SK-N-MC (cell line): Measurements from ENCODE around the gene MYO7A.

Experiments
- DNase-seq: peaks from one replicate; pipeline ENCODE4 v3.0.0-alpha.2; 2011; ENCODE audit warnings: low read depth, low spot score
- H3K27ac ChIP-seq: fragments of 200-600 bp; sonication (generic); 2 replicates; pipeline ENCODE4 v1.5.1; 2016; ENCODE audit warnings: mixed run types
- H3K36me3 ChIP-seq: fragments of 200-600 bp; sonication (generic); 2 replicates; pipeline ENCODE4 v1.6.1; 2017; ENCODE audit warnings: antibody characterized with exemption, low read length, mixed read lengths; ENCODE audit not compliant: insufficient read depth
- H3K4me3 ChIP-seq: fragments of 200-600 bp; sonication (generic); 2 replicates; pipeline ENCODE4 v1.5.1; 2016
- H3K9ac ChIP-seq: fragments of 200-600 bp; sonication (generic); 2 replicates; pipeline ENCODE4 v1.8.0; 2017; ENCODE audit warnings: mixed run types, mixed read lengths; ENCODE audit not compliant: insufficient read length
- H3K9me3 ChIP-seq: fragments of 200-600 bp; sonication (generic); 2 replicates; pipeline ENCODE4 v1.6.1; 2017; ENCODE audit warnings: low read depth, mild to moderate bottlenecking, antibody characterized with exemption, low read length, moderate library complexity, mixed read lengths
- EZH2 ChIP-seq: fragments of 200-600 bp; sonication (generic); IDR thresholded peaks from one replicate; pipeline ENCODE4 v1.6.1; 2017; ENCODE audit warnings: antibody characterized with exemption
- FOXP2 ChIP-seq: optimal IDR thresholded peaks from 2 replicates; pipeline ENCODE3; 2011; ENCODE audit warnings: mild to moderate bottlenecking, moderate library complexity; ENCODE audit not compliant: insufficient read depth; ENCODE audit errors: extremely low read length, control extremely low read depth
- POLR2AphosphoS5 ChIP-seq: IDR thresholded peaks from 2 replicates; pipeline ENCODE4 v1.6.1; 2012; ENCODE audit warnings: mild to moderate bottlenecking, low read depth, low read length, borderline replicate concordance

MYO7A gene

DNA sequence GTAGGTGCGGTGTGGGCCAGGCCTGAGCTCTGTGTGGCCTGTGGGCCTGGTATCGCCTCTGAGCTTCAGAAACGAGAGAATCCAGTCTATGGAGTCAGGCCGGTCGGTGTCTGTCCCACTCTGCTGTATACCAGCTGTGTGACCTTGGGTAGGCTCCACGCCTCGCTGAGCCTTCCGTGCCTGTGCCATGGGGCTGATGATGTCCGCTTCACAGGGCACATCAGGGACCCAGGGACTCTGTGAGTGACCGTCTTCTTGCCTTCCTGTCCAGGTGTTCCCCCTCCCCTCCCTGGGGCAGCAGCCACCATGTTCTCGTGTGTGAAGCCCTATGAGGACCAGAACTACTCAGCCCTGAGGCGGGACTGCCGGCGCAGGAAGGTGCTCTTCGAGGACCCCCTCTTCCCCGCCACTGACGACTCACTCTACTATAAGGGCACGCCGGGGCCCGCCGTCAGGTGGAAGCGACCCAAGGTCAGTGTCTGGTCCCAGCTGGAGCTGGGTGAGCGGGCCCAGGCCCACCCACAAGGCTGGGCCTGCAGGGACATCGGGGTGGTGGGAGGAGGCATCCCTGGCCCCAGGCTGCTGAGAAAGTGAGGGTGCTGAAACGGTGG is 43.4 kb upstream of the MYO7A start:
- no peak for TF ChIP-seq FOXP2
- TF ChIP-seq POLR2AphosphoS5: no peak
- no peak for TF ChIP-seq EZH2
- Histone ChIP-seq H3K36me3 (no peaks in the 10 kb centered on the region), H3K27ac (no peak overlapping the region), H3K9me3 (no peaks in the 10 kb centered on the region), H3K9ac (no peak overlapping the region), H3K4me3 (no peak overlapping the region)
- DNase-seq: no peak

DNA sequence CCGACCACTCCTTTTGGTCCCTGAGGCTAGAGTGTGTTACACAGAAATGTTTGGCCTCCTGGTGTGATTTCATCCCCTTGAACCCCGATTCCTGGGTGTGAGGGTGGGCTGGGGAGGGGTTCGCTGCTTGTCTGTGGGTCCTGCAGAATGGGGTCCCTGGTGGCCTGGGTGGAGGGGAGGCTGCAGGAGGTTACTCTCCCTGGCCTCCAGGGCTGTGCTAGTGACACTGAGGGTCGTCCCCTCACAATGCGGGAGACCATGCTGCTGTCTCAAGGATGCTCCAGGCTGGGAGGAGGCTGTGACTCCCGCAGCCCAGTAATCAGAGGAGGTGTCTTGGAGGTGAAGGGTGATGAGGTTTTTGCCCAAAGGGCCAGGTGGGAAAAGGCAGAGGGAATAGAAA is 42.4 kb upstream of the MYO7A start:
- H3K27ac ChIP-seq: no peak overlapping the region

DNA sequence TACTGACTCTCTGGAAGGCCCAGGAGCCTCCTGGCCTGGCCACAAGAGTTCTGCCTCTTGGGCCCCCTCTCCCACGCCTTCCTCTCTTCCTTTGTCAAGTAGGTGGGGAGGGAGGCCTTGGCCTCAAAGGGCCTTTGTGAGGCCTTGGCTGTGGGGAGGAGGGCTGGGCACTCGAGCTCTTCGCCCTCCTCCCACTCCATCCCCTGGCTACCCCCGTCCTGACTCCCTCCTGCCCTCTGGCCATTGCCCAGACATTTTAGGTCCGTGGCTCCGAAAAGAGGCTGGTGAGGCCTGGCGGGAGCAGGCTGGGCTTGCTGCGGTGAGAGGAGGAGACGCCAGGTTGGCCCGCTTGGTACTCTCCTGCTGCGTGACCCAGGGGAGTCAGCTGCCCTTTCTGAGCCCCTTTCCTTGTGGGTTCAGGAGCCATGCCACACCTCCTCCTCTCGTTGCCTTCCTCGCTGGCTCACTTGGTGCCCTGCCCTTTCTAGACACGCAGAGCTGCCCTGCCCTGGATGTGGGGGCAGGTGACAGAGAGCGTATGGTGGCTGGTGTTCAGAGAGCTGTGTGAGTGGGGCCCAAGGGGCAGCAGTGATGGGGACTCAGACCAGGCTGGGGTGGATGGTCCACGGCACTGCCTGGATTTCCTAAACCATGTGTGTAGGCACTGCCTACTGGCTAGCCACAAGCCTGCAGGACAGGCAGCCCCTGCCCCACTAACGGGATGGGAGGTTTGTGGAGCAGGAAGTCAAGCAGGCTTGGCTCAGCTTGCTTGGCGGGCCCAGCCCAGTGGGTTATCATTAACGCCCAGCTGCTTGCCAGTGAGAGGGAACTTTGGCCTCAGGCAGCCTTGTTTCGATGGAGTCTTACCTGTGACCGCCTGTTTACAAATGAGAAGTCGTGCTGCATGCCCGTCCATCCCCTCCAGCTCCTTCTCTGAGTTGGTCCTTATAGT is 41.2 kb upstream of the MYO7A start:
- no peak overlapping the region for H3K27ac ChIP-seq
- H3K9ac ChIP-seq: no peak overlapping the region
- no peak for TF ChIP-seq FOXP2
- TF ChIP-seq POLR2AphosphoS5: no peak
- no peak for TF ChIP-seq EZH2

More for the DNA sequence above, 42.4 kb upstream of the MYO7A start:
- no peaks in the 10 kb centered on the region for H3K9me3 ChIP-seq
- TF ChIP-seq FOXP2 (no peak), EZH2 (no peak), POLR2AphosphoS5 (no peak)
- H3K9ac ChIP-seq: no peak overlapping the region
- DNase-seq: no peak
- no peak overlapping the region for H3K4me3 ChIP-seq
- H3K36me3 ChIP-seq: no peaks in the 10 kb centered on the region

DNA sequence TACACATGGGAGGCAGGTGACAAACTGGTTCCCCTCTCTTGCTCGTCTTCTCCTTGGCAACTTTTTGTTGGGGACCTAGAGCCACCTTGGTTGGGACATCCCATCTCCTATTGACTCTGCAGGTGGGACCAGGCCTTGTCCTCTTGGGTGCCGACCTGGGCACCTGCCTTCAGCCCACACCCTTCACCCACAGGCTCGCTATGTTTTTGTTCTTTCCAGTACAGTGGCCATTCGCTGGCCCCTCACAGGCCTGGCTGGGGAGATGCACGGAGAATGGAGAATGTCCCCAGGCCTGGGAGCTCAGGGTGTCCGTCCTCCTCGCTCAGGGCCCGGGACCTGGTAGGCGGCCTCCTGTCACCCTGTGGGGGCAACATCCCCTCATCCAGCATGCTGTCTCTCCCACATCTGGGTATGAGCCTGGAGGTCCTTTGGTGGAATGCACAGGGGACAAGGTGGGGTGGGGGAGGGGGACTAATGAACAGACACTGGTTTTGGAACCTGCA is 40.3 kb upstream of the MYO7A start:
- Histone ChIP-seq H3K9ac (no peak overlapping the region), H3K36me3 (no peaks in the 10 kb centered on the region), H3K4me3 (no peak overlapping the region), H3K27ac (no peak overlapping the region), H3K9me3 (no peaks in the 10 kb centered on the region)
- DNase-seq: no peak
- TF ChIP-seq EZH2: no peak
- no peak for TF ChIP-seq POLR2AphosphoS5
- no peak for TF ChIP-seq FOXP2

More for the DNA sequence above, 41.2 kb upstream of the MYO7A start:
- no peaks in the 10 kb centered on the region for H3K36me3 ChIP-seq
- no peak for DNase-seq
- no peaks in the 10 kb centered on the region for H3K9me3 ChIP-seq
- no peak overlapping the region for H3K4me3 ChIP-seq

DNA sequence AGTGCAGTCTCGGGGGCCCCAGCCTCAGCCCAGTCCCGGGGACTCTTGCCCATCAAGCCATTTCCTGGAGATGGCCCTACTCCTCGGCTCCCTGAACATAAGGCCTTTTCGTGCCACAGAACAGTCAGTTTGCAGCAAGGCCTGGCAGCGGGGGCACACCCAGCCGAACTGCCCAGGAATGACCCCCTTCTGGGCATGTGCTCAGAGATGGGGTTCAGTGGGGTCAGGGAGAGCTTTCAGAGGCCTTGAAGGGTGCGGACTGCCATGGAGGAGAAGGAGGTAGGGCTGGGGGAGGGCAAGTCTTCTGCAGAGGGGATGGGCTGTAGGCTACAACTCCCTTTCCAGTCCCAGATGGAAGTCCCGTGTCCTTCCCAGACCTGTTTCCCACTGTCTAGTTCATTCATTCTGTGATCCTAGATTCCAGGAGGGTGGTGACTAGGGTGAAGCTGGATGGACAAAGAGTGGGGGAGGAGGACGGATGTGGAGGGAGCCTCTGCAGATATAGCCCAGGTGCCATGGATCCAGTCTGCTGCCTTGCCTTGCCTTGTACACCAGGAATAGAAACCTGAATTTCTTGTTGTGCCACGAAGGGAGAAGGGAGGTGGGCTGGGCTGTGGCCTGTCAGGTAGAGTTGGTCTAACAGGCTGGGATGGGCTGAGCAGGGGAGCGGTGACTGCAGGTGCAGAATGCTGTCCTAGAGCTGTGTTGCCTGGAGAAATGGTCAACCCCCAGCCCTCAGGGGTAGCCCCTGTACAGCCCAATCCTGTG is 39.6 kb upstream of the MYO7A start:
- TF ChIP-seq FOXP2: no peak
- no peak for TF ChIP-seq POLR2AphosphoS5
- TF ChIP-seq EZH2: no peak
- Histone ChIP-seq H3K9me3 (no peaks in the 10 kb centered on the region), H3K4me3 (no peak overlapping the region), H3K27ac (no peak overlapping the region), H3K36me3 (no peaks in the 10 kb centered on the region), H3K9ac (no peak overlapping the region)
- DNase-seq: no peak

DNA sequence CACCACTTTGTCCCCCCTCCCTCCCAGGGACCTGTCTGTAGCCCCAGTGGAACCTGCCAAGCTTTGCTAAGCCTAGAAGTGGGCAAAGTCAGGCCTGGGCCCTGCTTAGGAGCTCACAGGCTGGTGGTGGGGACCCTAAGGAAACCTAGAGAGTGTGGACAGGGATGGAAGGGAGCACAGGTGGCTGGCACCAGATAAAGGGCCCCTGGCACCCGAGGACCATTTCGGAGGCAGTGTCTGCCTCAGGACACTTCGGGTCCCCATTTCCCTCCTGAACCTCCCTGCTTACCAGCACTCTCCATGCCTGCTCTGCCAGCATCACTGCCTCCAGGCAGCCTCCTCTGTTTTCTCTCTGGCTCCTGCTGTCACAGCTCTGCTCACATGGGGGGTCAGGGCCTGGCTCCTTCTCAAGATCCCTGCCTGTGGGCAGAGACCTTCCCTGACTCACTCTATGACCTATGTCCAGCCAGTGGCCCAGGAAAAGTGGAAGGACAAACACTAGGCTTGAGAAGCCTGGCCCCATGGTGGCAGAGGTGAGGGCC is 39.0 kb upstream of the MYO7A start:
- TF ChIP-seq EZH2 (no peak), POLR2AphosphoS5 (no peak), FOXP2 (no peak)
- DNase-seq: no peak
- Histone ChIP-seq H3K4me3 (no peak overlapping the region), H3K27ac (no peak overlapping the region), H3K9me3 (no peaks in the 10 kb centered on the region), H3K36me3 (no peaks in the 10 kb centered on the region), H3K9ac (no peak overlapping the region)

DNA sequence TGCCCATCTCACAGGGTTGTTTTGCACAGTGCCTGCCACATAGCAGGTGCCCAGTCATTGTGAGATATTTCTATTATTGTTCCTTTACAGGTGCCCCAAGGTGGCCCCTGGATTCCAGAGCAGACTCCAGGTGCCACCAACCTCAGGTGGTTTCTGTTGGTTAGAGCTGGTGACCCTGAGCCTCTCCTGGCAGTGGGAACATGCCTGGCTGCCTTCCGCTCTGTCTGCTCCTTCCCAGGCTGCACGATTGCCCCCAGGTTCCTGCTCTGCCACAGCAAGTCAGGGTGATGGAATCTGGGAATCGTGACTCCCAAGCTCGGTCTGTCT is 38.0 kb upstream of the MYO7A start:
- DNase-seq: no peak
- Histone ChIP-seq H3K27ac (no peak overlapping the region), H3K9ac (no peak overlapping the region), H3K36me3 (no peaks in the 10 kb centered on the region), H3K9me3 (no peaks in the 10 kb centered on the region), H3K4me3 (no peak overlapping the region)
- TF ChIP-seq POLR2AphosphoS5 (no peak), FOXP2 (no peak)
